Erythroblast (primary cell): Measurements from ENCODE around the gene HAGH.

ENCODE experiments used
- GATA1 ChIP-seq: IDR thresholded peaks from 2 replicates; pipeline ENCODE4 v1.6.1; 2011; ENCODE audit warnings: low read depth, mild to moderate bottlenecking, control low read depth, low read length, moderate library complexity
- POLR2A ChIP-seq: IDR thresholded peaks from 2 replicates; pipeline ENCODE4 v1.6.1; 2011; ENCODE audit warnings: mild to moderate bottlenecking, low read length

DNA sequence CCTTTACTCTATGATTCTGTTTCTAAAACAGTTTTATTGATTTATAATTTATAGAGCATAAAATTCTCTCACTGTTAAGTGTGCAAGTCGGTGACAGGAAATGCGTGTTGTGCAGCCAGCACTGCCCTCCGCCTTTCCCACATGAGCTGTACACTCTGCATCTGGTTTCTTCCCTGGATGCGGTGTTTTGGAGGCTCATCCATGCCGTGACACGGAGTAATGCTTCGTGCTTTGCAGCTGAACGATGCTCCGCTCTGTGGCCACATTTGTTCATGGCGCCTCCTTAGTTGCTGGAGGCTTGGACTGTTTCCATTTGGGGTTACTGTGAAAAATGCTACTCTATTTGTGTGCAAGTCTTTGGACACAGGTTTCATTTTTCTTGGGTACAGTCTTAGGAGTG lies 25.9 kb downstream of the HAGH start:
- TF ChIP-seq POLR2A (no peak), GATA1 (no peak)
